Activated CD4-positive, alpha-beta T cell treated with anti-CD3 and anti-CD28 coated beads, Interleukin-2, amount 10 ng/mL, durations not matched to agents 7 days and 5 days (primary cell): Measurements from ENCODE around the gene MXRA8. TPM values are rescaled to one million over a fixed set of nuclear protein-coding genes. Genes with fewer than 3 reads are reported as not detected.

Experiments used
- CTCF ChIA-PET: fragments of 350-600 bp; sonication (Branson Sonifier 250); formaldehyde crosslinking; loops from one replicate; lab custom pipeline; 2021; ENCODE audit warnings: antibody characterized with exemption; lab: Charles Lee
- POLR2A ChIA-PET: fragments of 350-600 bp; sonication (Branson Sonifier 250); formaldehyde crosslinking; loops from one replicate; lab custom pipeline; 2021; ENCODE audit warnings: antibody characterized with exemption; lab: Charles Lee
- DNase-seq: peaks from one replicate; pipeline ENCODE4 v3.0.0-alpha.2; 2020
- H3K27ac Mint-ChIP-seq: one replicate; pipeline ENCODE4 v1.8.0; 2021; ENCODE audit warnings: mild to moderate bottlenecking, moderate library complexity, mixed read lengths
- H3K27me3 Mint-ChIP-seq: one replicate; pipeline ENCODE4 v1.8.0; 2021; ENCODE audit warnings: mixed read lengths
- H3K36me3 Mint-ChIP-seq: one replicate; pipeline ENCODE4 v1.8.0; 2021; ENCODE audit warnings: low read depth, mixed read lengths
- H3K4me1 Mint-ChIP-seq: one replicate; pipeline ENCODE4 v1.8.0; 2021; ENCODE audit warnings: mixed read lengths
- H3K4me3 Mint-ChIP-seq: one replicate; pipeline ENCODE4 v1.8.0; 2021; ENCODE audit warnings: mild to moderate bottlenecking, moderate library complexity, mixed read lengths
- H3K9me3 Mint-ChIP-seq: one replicate; pipeline ENCODE4 v1.8.0; 2021; ENCODE audit warnings: mixed read lengths
- total RNA-seq, 2 experiments: library from RNA; stranded (reverse); gene quantifications; one replicate each; pipeline ENCODE4 v1.2.3, GENCODE V29; 2021

The MXRA8 gene
- total RNA-seq, 2 experiments from 2014 or later = 0.15 to 0.30 TPM

GRCh38 chr1:1399872-1400575 is 41.7 kb upstream of the MXRA8 start:
- H3K9me3 Mint-ChIP-seq = no peaks in the 10 kb centered on the region
- ChIA-PET POLR2A (no interaction called here), CTCF (interaction anchor here (1.2 to 2.3 kb wide), 6 partner anchors 15 to 41 kb away, joined by 3 to 10 read pairs (median 6); partner anchors contain the start of gene AURKAIP1)
- H3K4me3 Mint-ChIP-seq = peak overlapping the region; percentile 80
- peaks cover 53% of the 10 kb centered on the region for H3K36me3 Mint-ChIP-seq
- peak; percentile 26 for DNase-seq
- peak overlapping the region; percentile 91 for H3K27ac Mint-ChIP-seq
- no peaks in the 10 kb centered on the region for H3K27me3 Mint-ChIP-seq
- H3K4me1 Mint-ChIP-seq = peaks cover 53% of the 10 kb centered on the region

- Mint-ChIP-seq H3K9me3 (no peaks in the 10 kb centered on the region), H3K4me3 (peak within 1 kb of the TSS; percentile 80), H3K27me3 (no peaks in the 10 kb centered on the region), H3K36me3 (peaks cover 56% of the 10 kb centered on the region), H3K27ac (peak within 1 kb of the TSS; percentile 91), H3K4me1 (peaks cover 51% of the 10 kb centered on the region)
- ChIA-PET POLR2A (interaction anchor here (1.0 kb wide), 1 partner anchor 24 kb away, joined by 4 read pairs; the partner anchor contains the start of gene AURKAIP1), CTCF (interaction anchor here (0.7 to 3.0 kb wide), 20 partner anchors 8 to 378 kb away, joined by 3 to 17 read pairs (median 4); partner anchors contain the start of genes AURKAIP1 and MRPL20)
- DNase-seq = peak; percentile 99
Measured at GRCh38 chr1:1399187-1399871, 41.0 kb upstream of the MXRA8 start, which contains the start of gene CCNL2. Gene CCNL2, minus strand, starts transcription at chr1:1399335. Its CDS starts 29 bp downstream, at chr1:1399306.

GRCh38 chr1:1398677-1399186 is 40.4 kb upstream of the MXRA8 start:
- Mint-ChIP-seq H3K27ac (peak overlapping the region; percentile 89), H3K4me3 (peak overlapping the region; percentile 80), H3K36me3 (peaks cover 59% of the 10 kb centered on the region), H3K4me1 (peaks cover 51% of the 10 kb centered on the region), H3K27me3 (no peaks in the 10 kb centered on the region), H3K9me3 (no peaks in the 10 kb centered on the region)
- ChIA-PET CTCF (interaction anchor here (0.7 to 3.0 kb wide), 17 partner anchors 8 to 378 kb away, joined by 3 to 17 read pairs (median 4); partner anchors contain the start of genes AURKAIP1 and MRPL20), POLR2A (interaction anchor here (1.0 kb wide), 1 partner anchor 24 kb away, joined by 4 read pairs; the partner anchor contains the start of gene AURKAIP1)
- DNase-seq = no peak

- peak overlapping the region; percentile 80 for H3K4me3 Mint-ChIP-seq
- no peak for DNase-seq
- H3K36me3 Mint-ChIP-seq = peaks cover 58% of the 10 kb centered on the region
- ChIA-PET POLR2A (no interaction called here), CTCF (interaction anchor here (2.6 to 3.0 kb wide), 2 partner anchors 9 kb away, joined by 14 to 17 read pairs; partner anchors contain the start of gene MRPL20)
- peaks cover 46% of the 10 kb centered on the region for H3K4me1 Mint-ChIP-seq
- peak overlapping the region; percentile 89 for H3K27ac Mint-ChIP-seq
- no peaks in the 10 kb centered on the region for H3K27me3 Mint-ChIP-seq
- no peaks in the 10 kb centered on the region for H3K9me3 Mint-ChIP-seq
Measured at GRCh38 chr1:1397839-1398523, 39.6 kb upstream of the MXRA8 start.

- no peak overlapping the region for H3K4me3 Mint-ChIP-seq
- peaks cover 25% of the 10 kb centered on the region for H3K4me1 Mint-ChIP-seq
- no peaks in the 10 kb centered on the region for H3K27me3 Mint-ChIP-seq
- ChIA-PET CTCF (interaction anchor here (0.9 kb wide), 1 partner anchor 20 kb away, joined by 3 read pairs; the partner anchor contains the start of gene AURKAIP1), POLR2A (no interaction called here)
- peaks cover 63% of the 10 kb centered on the region for H3K36me3 Mint-ChIP-seq
- DNase-seq = no peak
- no peak overlapping the region for H3K27ac Mint-ChIP-seq
- H3K9me3 Mint-ChIP-seq = no peaks in the 10 kb centered on the region
Measured at GRCh38 chr1:1395166-1395565, 36.8 kb upstream of the MXRA8 start.

GRCh38 chr1:1394116-1394515 is 35.8 kb upstream of the MXRA8 start:
- H3K27ac Mint-ChIP-seq = no peak overlapping the region
- H3K4me1 Mint-ChIP-seq = peaks cover 19% of the 10 kb centered on the region
- no peak overlapping the region for H3K4me3 Mint-ChIP-seq
- ChIA-PET CTCF (no interaction called here), POLR2A (no interaction called here)
- no peaks in the 10 kb centered on the region for H3K9me3 Mint-ChIP-seq
- peaks cover 70% of the 10 kb centered on the region for H3K36me3 Mint-ChIP-seq
- H3K27me3 Mint-ChIP-seq = no peaks in the 10 kb centered on the region
- DNase-seq = no peak

- H3K27ac Mint-ChIP-seq = no peak overlapping the region
- no peaks in the 10 kb centered on the region for H3K27me3 Mint-ChIP-seq
- DNase-seq = no peak
- peaks cover 19% of the 10 kb centered on the region for H3K4me1 Mint-ChIP-seq
- ChIA-PET POLR2A (no interaction called here), CTCF (interaction anchor here (1.0 kb wide), 1 partner anchor 13 kb away, joined by 3 read pairs; no protein-coding TSS in a partner anchor)
- H3K36me3 Mint-ChIP-seq = peaks cover 74% of the 10 kb centered on the region
- H3K4me3 Mint-ChIP-seq = no peak overlapping the region
- no peaks in the 10 kb centered on the region for H3K9me3 Mint-ChIP-seq
Measured at GRCh38 chr1:1393428-1393827, 35.1 kb upstream of the MXRA8 start.

- ChIA-PET POLR2A (no interaction called here), CTCF (interaction anchor here (1.0 kb wide), 1 partner anchor 13 kb away, joined by 3 read pairs; no protein-coding TSS in a partner anchor)
- Mint-ChIP-seq H3K4me3 (no peak overlapping the region), H3K9me3 (no peaks in the 10 kb centered on the region), H3K27ac (no peak overlapping the region), H3K4me1 (peaks cover 15% of the 10 kb centered on the region), H3K36me3 (peaks cover 74% of the 10 kb centered on the region), H3K27me3 (no peaks in the 10 kb centered on the region)
- no peak for DNase-seq
Measured at GRCh38 chr1:1393014-1393413, 34.7 kb upstream of the MXRA8 start.

GRCh38 chr1:1391225-1391624 is 32.9 kb upstream of the MXRA8 start:
- POLR2A ChIA-PET = no interaction called here
- H3K36me3 Mint-ChIP-seq = peaks cover 78% of the 10 kb centered on the region
- no peak overlapping the region for H3K4me3 Mint-ChIP-seq
- H3K27ac Mint-ChIP-seq = no peak overlapping the region
- no peaks in the 10 kb centered on the region for H3K27me3 Mint-ChIP-seq
- H3K9me3 Mint-ChIP-seq = no peaks in the 10 kb centered on the region
- CTCF ChIA-PET = interaction anchor here (0.6 kb wide), 1 partner anchor 8 kb away, joined by 3 read pairs; the partner anchor contains the start of gene CCNL2
- peaks cover 7% of the 10 kb centered on the region for H3K4me1 Mint-ChIP-seq
- DNase-seq = no peak

- POLR2A ChIA-PET = no interaction called here
Measured at GRCh38 chr1:1390675-1391074, 32.3 kb upstream of the MXRA8 start.

GRCh38 chr1:1388078-1388472 is 29.7 kb upstream of the MXRA8 start:
- no peak for DNase-seq
- Mint-ChIP-seq H3K36me3 (peaks cover 58% of the 10 kb centered on the region), H3K9me3 (no peaks in the 10 kb centered on the region), H3K27ac (no peak overlapping the region), H3K4me3 (no peak overlapping the region), H3K4me1 (peaks cover 2% of the 10 kb centered on the region), H3K27me3 (no peaks in the 10 kb centered on the region)
- ChIA-PET POLR2A (interaction anchor here (0.7 kb wide), 1 partner anchor 277 kb away, joined by 3 read pairs; no protein-coding TSS in a partner anchor), CTCF (interaction anchor here (2.7 to 3.2 kb wide), 3 partner anchors 10 to 13 kb away, joined by 6 to 17 read pairs (median 10); partner anchors contain the start of genes AURKAIP1 and CCNL2)

More at GRCh38 chr1:1390675-1391074, 32.3 kb upstream of the MXRA8 start:
- H3K27me3 Mint-ChIP-seq = no peaks in the 10 kb centered on the region
- no peak for DNase-seq
- H3K36me3 Mint-ChIP-seq = peaks cover 82% of the 10 kb centered on the region
- no peak overlapping the region for H3K4me3 Mint-ChIP-seq
- peaks cover 6% of the 10 kb centered on the region for H3K4me1 Mint-ChIP-seq
- no peaks in the 10 kb centered on the region for H3K9me3 Mint-ChIP-seq
- no peak overlapping the region for H3K27ac Mint-ChIP-seq
- CTCF ChIA-PET = interaction anchor here (0.6 kb wide), 1 partner anchor 8 kb away, joined by 3 read pairs; the partner anchor contains the start of gene CCNL2
